ENCODE data around the gene SMCO4. TPM values are rescaled to one million over a fixed set of nuclear protein-coding genes. Genes with fewer than 3 reads are reported as not detected.
"Not testable (repeated sequence)": the region's sequence is repeated elsewhere in the genome, so short reads cannot be mapped to it uniquely, and the experiment has no call there.

Gene SMCO4
- total and polyA plus RNA-seq, 4 donors, result 16.1 to 41.4 (median 25.7) TPM

- no peaks in the 10 kb centered on the region for H3K4me1 ChIP-seq (ENCODE audit: control insufficient read depth in 1 of 2, insufficient read depth in 2 of 2, low read length in 2 of 2)
- no peak for ATAC-seq (ENCODE audit: low FRiP score)
- WGBS, 2 donors, result 89 to 95% methylated on average over 1 of the region's 1 CpG
- no peak overlapping the region for H3K27ac ChIP-seq (ENCODE audit: low read depth in 1 of 2, low read length in 2 of 2)
- H3K4me3 ChIP-seq (ENCODE audit: low read length in 2 of 2), result no peak overlapping the region
- no peak for DNase-seq
- no peaks in the 10 kb centered on the region for H3K27me3 ChIP-seq (ENCODE audit: control insufficient read depth in 1 of 2, insufficient read depth in 2 of 2, low read length in 1 of 2)
- no peaks in the 10 kb centered on the region for H3K36me3 ChIP-seq (ENCODE audit: control insufficient read depth in 1 of 2, insufficient read depth in 2 of 2, low read length in 1 of 2)
- H3K9me3 ChIP-seq (ENCODE audit: control insufficient read depth, low read length), result no peaks in the 10 kb centered on the region
- intact Hi-C loops (cut with DNase I), result no loop called here
Observed at GRCh38 chr11:93577286-93577685, 34.1 kb upstream of the SMCO4 start.

- H3K36me3 ChIP-seq (ENCODE audit: control insufficient read depth in 1 of 2, insufficient read depth in 2 of 2, low read length in 1 of 2); H3K27ac ChIP-seq (ENCODE audit: low read depth in 1 of 2, low read length in 2 of 2); intact Hi-C loops (cut with DNase I); H3K27me3 ChIP-seq (ENCODE audit: control insufficient read depth in 1 of 2, insufficient read depth in 2 of 2, low read length in 1 of 2); H3K9me3 ChIP-seq (ENCODE audit: control insufficient read depth, low read length); H3K4me1 ChIP-seq (ENCODE audit: control insufficient read depth in 1 of 2, insufficient read depth in 2 of 2, low read length in 2 of 2); H3K4me3 ChIP-seq (ENCODE audit: low read length in 2 of 2): not testable (repeated sequence)
- DNase-seq (peak in 1 of 2 donors; percentile 66), ATAC-seq (ENCODE audit: low FRiP score) (peak; percentile 50)
- WGBS, 2 donors, result 10 to 13% methylated on average over 4 of the region's 4 CpGs
Observed at GRCh38 chr11:93576870-93577269, 33.7 kb upstream of the SMCO4 start.

GRCh38 chr11:93574638-93575220 is 31.5 kb upstream of the SMCO4 start:
- H3K27me3 ChIP-seq (ENCODE audit: control insufficient read depth in 1 of 2, insufficient read depth in 2 of 2, low read length in 1 of 2), result no peaks in the 10 kb centered on the region
- H3K4me1 ChIP-seq (ENCODE audit: control insufficient read depth in 1 of 2, insufficient read depth in 2 of 2, low read length in 2 of 2), result peaks cover 0 to 1% of the 10 kb centered on the region in 2 donors
- ATAC-seq (ENCODE audit: low FRiP score), result no peak
- intact Hi-C loops (cut with DNase I), result no loop called here
- no peak overlapping the region for H3K27ac ChIP-seq (ENCODE audit: low read depth in 1 of 2, low read length in 2 of 2)
- 89 to 95% methylated on average over 2 of the region's 2 CpGs for WGBS, 2 donors
- no peak for DNase-seq
- H3K4me3 ChIP-seq (ENCODE audit: low read length in 2 of 2), result no peak overlapping the region
- no peaks in the 10 kb centered on the region for H3K36me3 ChIP-seq (ENCODE audit: control insufficient read depth in 1 of 2, insufficient read depth in 2 of 2, low read length in 1 of 2)
- no peaks in the 10 kb centered on the region for H3K9me3 ChIP-seq (ENCODE audit: control insufficient read depth, low read length)

- no peak overlapping the region for H3K27ac ChIP-seq (ENCODE audit: low read depth in 1 of 2, low read length in 2 of 2)
- no peaks in the 10 kb centered on the region for H3K9me3 ChIP-seq (ENCODE audit: control insufficient read depth, low read length)
- H3K4me1 ChIP-seq (ENCODE audit: control insufficient read depth in 1 of 2, insufficient read depth in 2 of 2, low read length in 2 of 2), result peaks cover 0 to 1% of the 10 kb centered on the region in 2 donors
- H3K36me3 ChIP-seq (ENCODE audit: control insufficient read depth in 1 of 2, insufficient read depth in 2 of 2, low read length in 1 of 2), result no peaks in the 10 kb centered on the region
- ATAC-seq (ENCODE audit: low FRiP score) (no peak), DNase-seq (no peak)
- H3K27me3 ChIP-seq (ENCODE audit: control insufficient read depth in 1 of 2, insufficient read depth in 2 of 2, low read length in 1 of 2), result no peaks in the 10 kb centered on the region
- intact Hi-C loops (cut with DNase I), result no loop called here
- no peak overlapping the region for H3K4me3 ChIP-seq (ENCODE audit: low read length in 2 of 2)
- 92 to 93% methylated on average over 1 of the region's 1 CpG for WGBS, 2 donors
Observed at GRCh38 chr11:93573184-93573583, 30.0 kb upstream of the SMCO4 start.

- no peaks in the 10 kb centered on the region for H3K27me3 ChIP-seq (ENCODE audit: control insufficient read depth in 1 of 2, insufficient read depth in 2 of 2, low read length in 1 of 2)
- ATAC-seq (ENCODE audit: low FRiP score) (no peak), DNase-seq (no peak)
- no peaks in the 10 kb centered on the region for H3K9me3 ChIP-seq (ENCODE audit: control insufficient read depth, low read length)
- 87 to 94% methylated on average over 3 of the region's 3 CpGs for WGBS, 2 donors
- H3K4me3 ChIP-seq (ENCODE audit: low read length in 2 of 2), result no peak overlapping the region
- no peak overlapping the region for H3K27ac ChIP-seq (ENCODE audit: low read depth in 1 of 2, low read length in 2 of 2)
- intact Hi-C loops (cut with DNase I), result no loop called here
- peaks cover 0 to 1% of the 10 kb centered on the region in 2 donors for H3K4me1 ChIP-seq (ENCODE audit: control insufficient read depth in 1 of 2, insufficient read depth in 2 of 2, low read length in 2 of 2)
- no peaks in the 10 kb centered on the region for H3K36me3 ChIP-seq (ENCODE audit: control insufficient read depth in 1 of 2, insufficient read depth in 2 of 2, low read length in 1 of 2)
Observed at GRCh38 chr11:93572621-93573020, 29.4 kb upstream of the SMCO4 start.

- Histone ChIP-seq H3K4me3 (ENCODE audit: low read length in 2 of 2) (no peak overlapping the region), H3K4me1 (ENCODE audit: control insufficient read depth in 1 of 2, insufficient read depth in 2 of 2, low read length in 2 of 2) (peaks cover 0 to 1% of the 10 kb centered on the region in 2 donors), H3K27me3 (ENCODE audit: control insufficient read depth in 1 of 2, insufficient read depth in 2 of 2, low read length in 1 of 2) (no peaks in the 10 kb centered on the region), H3K36me3 (ENCODE audit: control insufficient read depth in 1 of 2, insufficient read depth in 2 of 2, low read length in 1 of 2) (no peaks in the 10 kb centered on the region), H3K27ac (ENCODE audit: low read depth in 1 of 2, low read length in 2 of 2) (no peak overlapping the region), H3K9me3 (ENCODE audit: control insufficient read depth, low read length) (no peaks in the 10 kb centered on the region)
- ATAC-seq (ENCODE audit: low FRiP score) (no peak), DNase-seq (no peak)
- WGBS, 2 donors, result 77 to 82% methylated on average over 1 of the region's 1 CpG
- intact Hi-C loops (cut with DNase I), result no loop called here
Observed at GRCh38 chr11:93572171-93572570, 29.0 kb upstream of the SMCO4 start.

GRCh38 chr11:93571612-93572011 is 28.4 kb upstream of the SMCO4 start:
- whole genome bisulfite sequencing, 2 donors, result 86 to 90% methylated on average over 7 of the region's 7 CpGs
- no peak overlapping the region for H3K4me3 ChIP-seq (ENCODE audit: low read length in 2 of 2)
- ATAC-seq (ENCODE audit: low FRiP score), result no peak
- intact Hi-C loops (cut with DNase I), result no loop called here
- H3K36me3 ChIP-seq (ENCODE audit: control insufficient read depth in 1 of 2, insufficient read depth in 2 of 2, low read length in 1 of 2), result no peaks in the 10 kb centered on the region
- no peaks in the 10 kb centered on the region for H3K9me3 ChIP-seq (ENCODE audit: control insufficient read depth, low read length)
- no peak for DNase-seq
- H3K27ac ChIP-seq (ENCODE audit: low read depth in 1 of 2, low read length in 2 of 2), result no peak overlapping the region
- H3K27me3 ChIP-seq (ENCODE audit: control insufficient read depth in 1 of 2, insufficient read depth in 2 of 2, low read length in 1 of 2), result no peaks in the 10 kb centered on the region
- H3K4me1 ChIP-seq (ENCODE audit: control insufficient read depth in 1 of 2, insufficient read depth in 2 of 2, low read length in 2 of 2), result peaks cover 0 to 1% of the 10 kb centered on the region in 2 donors

- Histone ChIP-seq H3K36me3 (ENCODE audit: control insufficient read depth in 1 of 2, insufficient read depth in 2 of 2, low read length in 1 of 2) (no peaks in the 10 kb centered on the region), H3K4me3 (ENCODE audit: low read length in 2 of 2) (no peak overlapping the region), H3K27me3 (ENCODE audit: control insufficient read depth in 1 of 2, insufficient read depth in 2 of 2, low read length in 1 of 2) (no peaks in the 10 kb centered on the region), H3K4me1 (ENCODE audit: control insufficient read depth in 1 of 2, insufficient read depth in 2 of 2, low read length in 2 of 2) (peaks cover 0 to 1% of the 10 kb centered on the region in 2 donors), H3K9me3 (ENCODE audit: control insufficient read depth, low read length) (no peaks in the 10 kb centered on the region), H3K27ac (ENCODE audit: low read depth in 1 of 2, low read length in 2 of 2) (no peak overlapping the region)
- DNase-seq, result no peak
- ATAC-seq (ENCODE audit: low FRiP score), result no peak
- WGBS, 2 donors, result 7 to 10% methylated on average over 5 of the region's 5 CpGs
- intact Hi-C loops (cut with DNase I), result no loop called here
Observed at GRCh38 chr11:93570759-93571413, 27.7 kb upstream of the SMCO4 start.

GRCh38 chr11:93569496-93569895 is 26.3 kb upstream of the SMCO4 start:
- no peaks in the 10 kb centered on the region for H3K9me3 ChIP-seq (ENCODE audit: control insufficient read depth, low read length)
- no peaks in the 10 kb centered on the region for H3K36me3 ChIP-seq (ENCODE audit: control insufficient read depth in 1 of 2, insufficient read depth in 2 of 2, low read length in 1 of 2)
- no peaks in the 10 kb centered on the region for H3K27me3 ChIP-seq (ENCODE audit: control insufficient read depth in 1 of 2, insufficient read depth in 2 of 2, low read length in 1 of 2)
- intact Hi-C loops (cut with DNase I), result no loop called here
- H3K27ac ChIP-seq (ENCODE audit: low read depth in 1 of 2, low read length in 2 of 2), result no peak overlapping the region
- peaks cover 0 to 1% of the 10 kb centered on the region in 2 donors for H3K4me1 ChIP-seq (ENCODE audit: control insufficient read depth in 1 of 2, insufficient read depth in 2 of 2, low read length in 2 of 2)
- ATAC-seq (ENCODE audit: low FRiP score), result no peak
- no peak overlapping the region for H3K4me3 ChIP-seq (ENCODE audit: low read length in 2 of 2)
- no peak for DNase-seq
